GM21723 (cell line): ENCODE results near the gene NEDD8.
A peak's percentile ranks its signal among the peaks of the same experiment; 100 is the strongest.

ENCODE experiments used
- ATAC-seq: cut with Tn5 transposase; IDR thresholded peaks from one replicate; pipeline ENCODE4 v1.9.1; 2021; ENCODE audit warnings: mild to moderate bottlenecking, moderate library complexity; ENCODE audit not compliant: unreplicated experiment

The NEDD8 gene

DNA sequence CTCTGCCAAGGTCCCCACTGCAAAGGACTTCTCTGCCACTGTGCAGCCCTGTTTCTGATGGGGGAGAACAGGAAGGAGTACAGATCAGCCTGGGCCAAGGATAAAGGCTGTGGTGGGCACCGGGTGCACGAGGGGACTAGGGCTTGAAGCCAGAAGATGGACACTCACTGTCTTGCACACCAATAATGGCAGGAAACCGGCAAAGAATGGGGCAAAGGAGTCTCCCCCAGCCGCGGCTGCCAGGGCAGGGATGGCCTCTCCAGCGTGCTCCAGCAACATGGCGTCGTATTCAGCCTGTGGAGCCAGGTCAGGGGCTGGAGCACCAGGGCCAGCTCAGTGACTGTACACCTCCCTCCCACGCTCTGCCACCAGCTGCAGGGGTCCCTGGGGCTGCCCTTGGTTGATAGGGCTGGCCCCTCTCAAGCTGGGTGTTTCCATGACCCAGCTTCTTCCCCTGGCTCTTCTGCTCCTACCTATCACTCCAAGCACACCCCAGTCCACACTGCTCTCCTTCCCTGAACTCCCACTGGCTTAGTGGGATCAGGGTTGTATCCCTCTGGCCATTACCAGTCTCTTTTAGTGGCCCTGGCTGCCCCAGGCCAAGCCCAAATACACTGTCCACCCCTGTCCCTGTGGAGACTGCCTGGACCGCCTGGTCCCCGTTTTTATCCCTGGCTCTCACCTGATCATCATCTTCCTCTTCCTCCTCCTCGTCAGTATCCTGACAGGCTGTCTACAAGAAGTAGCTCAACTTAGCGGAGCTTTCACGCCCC lies 49.9 kb downstream of the NEDD8 start:
- ATAC-seq: no peak

GRCh38 chr14:24181371-24182077 lies 50.6 kb downstream of the NEDD8 start:
- no peak for ATAC-seq

DNA sequence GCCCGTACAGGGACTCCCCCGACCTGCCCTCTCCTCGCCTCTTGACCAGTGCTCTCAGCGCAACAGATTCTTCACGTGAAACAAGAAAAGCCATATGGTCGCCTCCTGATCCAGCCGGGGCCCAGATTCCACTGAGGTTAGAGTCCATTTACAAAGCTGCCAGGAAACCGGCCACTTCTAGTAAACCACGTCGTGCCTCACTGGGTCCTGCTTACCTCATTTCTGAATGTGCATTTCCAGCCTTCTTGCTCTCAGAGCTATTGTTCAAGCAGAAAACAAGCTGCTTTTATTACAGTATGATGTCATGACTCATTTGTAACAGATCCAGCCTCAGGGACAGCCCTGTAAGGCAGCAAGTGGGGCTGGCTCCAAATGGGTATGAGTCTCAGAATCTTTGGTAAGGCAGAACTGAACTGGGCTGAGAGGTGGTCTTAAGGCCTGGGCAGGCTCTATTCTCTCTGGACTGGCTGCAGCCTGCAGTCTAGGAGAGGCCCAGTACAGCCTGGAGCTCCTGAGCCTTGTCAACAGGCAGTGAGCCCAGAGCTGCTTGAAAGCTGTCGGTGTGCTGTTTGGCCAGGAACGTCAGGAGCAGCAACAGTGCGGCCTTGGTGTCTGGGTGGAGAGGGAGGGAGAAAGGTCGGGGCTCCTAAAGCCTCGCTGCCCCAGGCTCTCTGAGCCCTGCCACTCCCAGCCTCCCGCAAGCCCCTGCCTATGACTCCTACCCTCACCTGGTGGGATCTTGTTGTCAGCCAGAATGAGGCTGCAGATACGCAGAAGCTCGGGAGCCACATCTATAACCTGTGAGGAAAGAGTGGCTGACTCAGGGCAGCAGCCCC lies 52.0 kb downstream of the NEDD8 start:
- ATAC-seq: no peak

GRCh38 chr14:24179294-24179960 lies 52.7 kb downstream of the NEDD8 start:
- ATAC-seq: no peak

GRCh38 chr14:24178399-24179178 lies 53.6 kb downstream of the NEDD8 start:
- ATAC-seq: no peak

DNA sequence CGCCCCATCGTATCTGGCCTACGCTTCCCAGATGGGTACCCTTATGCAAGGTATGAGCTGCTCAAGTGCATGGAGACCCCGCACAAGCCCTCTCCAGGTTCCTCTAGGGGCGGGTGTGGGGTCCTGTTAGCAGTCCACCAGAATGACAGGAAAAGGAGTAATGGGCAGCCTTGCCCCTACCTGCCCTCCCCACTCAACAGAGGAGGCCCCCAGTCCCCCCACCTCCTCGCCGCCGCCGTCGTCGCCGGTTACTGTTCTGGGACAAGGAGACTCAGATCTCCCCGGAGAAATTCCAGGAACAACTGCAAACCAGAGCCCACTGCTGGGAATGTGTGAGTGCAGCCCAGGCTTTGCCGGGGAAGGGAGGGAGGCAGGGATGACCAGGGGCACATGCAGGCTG lies 54.3 kb downstream of the NEDD8 start:
- no peak for ATAC-seq

DNA sequence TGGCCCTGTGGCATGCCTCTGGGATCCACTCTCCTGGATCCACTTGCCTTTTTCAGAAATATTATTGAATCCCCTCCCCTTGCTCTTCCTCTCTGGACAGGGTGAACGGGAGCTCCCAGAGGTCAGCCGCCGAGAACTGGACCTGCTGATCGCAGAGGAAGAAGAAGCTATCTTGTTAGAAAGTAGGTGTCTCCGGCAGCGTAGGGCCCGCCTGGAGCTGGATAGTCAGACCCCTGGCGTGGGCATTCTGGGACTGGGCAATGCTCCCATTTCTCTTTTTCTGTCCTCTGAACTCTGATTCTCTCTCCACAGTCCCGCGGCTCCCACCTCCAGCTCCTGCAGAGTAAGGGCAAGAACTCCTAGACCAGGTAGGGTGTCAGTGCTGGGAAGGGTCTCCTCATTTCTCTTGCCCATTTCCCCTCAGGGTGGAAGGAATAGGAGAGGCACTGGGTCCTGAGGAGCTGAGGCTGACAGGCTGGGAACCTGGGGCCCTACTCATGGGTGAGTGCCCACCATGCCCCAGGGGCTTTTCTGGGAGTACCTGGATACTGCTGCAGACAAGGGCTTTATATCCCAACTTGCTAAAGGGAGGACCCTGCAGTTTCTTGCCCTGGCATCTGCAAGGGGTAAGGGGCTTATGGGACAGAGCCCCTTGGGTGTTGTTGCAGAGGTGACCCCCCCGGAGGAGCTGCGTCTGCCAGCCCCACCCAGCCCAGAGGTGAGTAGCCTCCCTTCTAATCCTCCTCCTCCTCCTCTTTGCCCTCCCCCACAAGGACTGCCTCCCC lies 54.9 kb downstream of the NEDD8 start:
- no peak for ATAC-seq

DNA sequence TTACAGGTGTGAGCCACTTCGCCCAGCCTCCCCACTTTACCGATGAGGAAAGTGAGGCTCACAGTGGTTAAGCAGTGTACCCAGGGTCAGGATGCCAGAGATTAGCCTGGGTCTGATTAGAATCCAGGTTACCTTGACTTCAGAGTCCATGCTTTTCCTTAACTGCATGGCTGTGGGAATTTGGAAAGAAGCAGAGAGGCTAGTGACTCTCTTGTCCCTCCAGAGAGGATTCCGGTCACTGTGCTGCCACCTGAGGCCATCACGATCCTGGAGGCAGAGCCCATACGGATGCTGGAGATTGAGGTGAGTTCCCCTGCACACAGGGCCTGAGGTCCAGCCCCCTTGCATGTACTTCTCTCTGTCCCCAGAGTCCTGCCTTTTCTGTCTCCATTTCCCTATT lies 55.6 kb downstream of the NEDD8 start:
- no peak for ATAC-seq

- no peak for ATAC-seq
Measured at GRCh38 chr14:24172871-24173281, 59.3 kb downstream of the NEDD8 start.

DNA sequence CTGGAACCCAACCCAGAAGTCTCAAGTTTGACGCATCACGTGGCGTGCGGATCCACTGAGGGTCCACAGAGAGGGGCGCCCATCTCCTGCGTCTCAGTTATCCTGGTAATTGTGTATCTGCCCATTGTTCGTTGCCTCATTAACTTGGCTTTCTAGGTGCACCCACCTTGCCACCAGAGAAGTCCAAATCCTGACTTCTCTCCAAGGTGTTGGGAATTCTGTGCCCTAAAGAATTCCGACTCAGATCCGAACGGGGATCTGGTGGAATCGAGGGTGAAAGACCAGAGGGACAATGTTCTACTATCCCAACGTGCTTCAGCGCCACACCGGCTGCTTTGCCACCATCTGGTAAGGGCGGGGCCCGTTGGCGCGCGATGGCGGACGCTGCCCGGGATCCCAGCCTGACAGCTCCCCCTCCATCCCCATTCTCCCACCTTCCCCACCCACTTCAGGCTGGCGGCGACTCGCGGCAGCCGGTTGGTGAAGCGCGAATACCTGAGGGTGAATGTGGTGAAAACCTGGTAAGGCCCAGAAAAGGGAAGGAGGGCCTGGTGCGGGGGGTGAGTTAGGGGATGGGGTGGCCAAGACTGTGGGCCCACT lies 59.8 kb downstream of the NEDD8 start:
- ATAC-seq: no peak

DNA sequence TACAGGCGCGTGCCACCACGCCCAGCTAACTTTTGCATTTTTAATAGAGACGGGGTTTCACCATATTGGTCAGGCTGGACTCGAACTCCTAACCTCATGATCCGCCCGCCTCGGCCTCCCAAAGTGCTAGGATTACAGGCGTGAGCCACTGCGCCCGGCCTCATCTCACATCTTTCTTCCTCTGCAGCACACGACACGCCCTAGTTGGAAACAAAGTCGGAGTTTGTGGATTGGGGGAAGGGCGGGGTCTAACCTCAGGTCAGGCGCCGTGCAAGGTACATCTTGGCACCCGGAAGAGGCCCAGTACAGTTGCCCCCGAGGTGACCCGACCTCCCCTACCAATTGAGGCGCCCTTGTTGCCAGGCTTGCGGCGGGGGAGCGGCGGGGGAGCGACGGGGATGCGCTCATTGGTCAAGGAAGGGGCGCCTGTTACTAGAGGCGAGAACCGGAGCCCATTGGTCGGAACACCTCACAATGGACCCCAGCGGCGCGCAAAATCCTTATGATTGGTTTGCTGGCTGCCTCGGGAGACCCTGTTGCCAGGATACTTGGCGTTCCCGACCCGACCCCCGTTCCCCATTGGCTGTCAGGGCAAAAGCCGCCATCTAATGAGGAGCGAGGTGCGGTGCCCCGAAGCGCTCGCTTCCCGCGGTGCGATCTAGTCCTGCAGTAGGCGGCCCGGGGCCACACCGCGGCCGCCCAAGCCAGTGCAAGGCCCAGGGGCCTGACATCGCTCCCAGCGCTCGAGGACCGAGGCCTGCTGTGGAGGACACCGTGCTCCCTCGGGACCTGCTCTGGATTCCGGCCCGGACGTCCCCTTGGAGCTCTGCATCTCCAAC lies 60.5 kb downstream of the NEDD8 start, which contains the start of gene REC8:
Gene REC8, plus strand, starts transcription at position 659 of the 839 bp plus-strand sequence. CDS start 473 bp downstream, outside the sequence.
- ATAC-seq: peak; percentile 83

DNA sequence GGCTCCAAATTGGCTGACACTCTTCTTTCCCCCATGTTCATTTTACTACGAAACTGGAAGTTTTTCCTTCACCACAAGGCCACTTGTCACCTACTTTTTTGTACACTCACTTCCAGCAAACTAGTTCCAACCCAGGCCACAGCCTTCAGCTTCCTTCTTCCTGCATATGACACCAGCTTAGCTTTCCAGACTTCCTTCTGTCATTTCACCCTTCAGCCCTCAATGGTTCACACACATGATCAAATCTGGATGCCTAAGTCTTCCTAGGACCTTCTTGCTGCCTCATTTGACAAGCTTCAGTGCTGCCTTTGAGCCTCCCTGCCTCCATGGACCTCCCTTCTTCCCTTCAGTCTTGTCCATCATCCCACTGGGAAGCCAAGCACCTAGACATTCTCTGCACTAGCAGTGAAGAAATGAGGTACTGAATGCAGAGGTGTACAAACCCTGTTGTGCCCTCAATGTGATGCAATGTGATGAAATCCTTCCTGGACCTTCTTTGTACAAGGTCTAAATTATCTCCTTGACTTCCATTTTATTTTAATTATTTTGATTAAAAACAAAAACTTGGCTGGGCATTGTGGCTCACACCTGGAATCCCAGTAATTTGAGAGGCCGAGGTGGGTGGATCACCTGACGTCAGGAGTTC lies 64.6 kb downstream of the NEDD8 start:
- no peak for ATAC-seq
